K562 (cell line): ENCODE results near the gene MSI1. TPM values are rescaled to one million over a fixed set of nuclear protein-coding genes. Genes with fewer than 3 reads are reported as not detected.
A peak's percentile ranks its signal among the peaks of the same experiment; 100 is the strongest.

ENCODE experiments used
- ARHGAP35 ChIP-seq: fragments of 450-650 bp; IDR thresholded peaks from 2 replicates; pipeline ENCODE4 v1.6.1; 2018; ENCODE audit not compliant: partially characterized antibody
- CSDE1 ChIP-seq, 2 experiments: fragments of 450-650 bp; IDR thresholded peaks; 2 replicates each; pipeline ENCODE4 v1.6.1; 2016; ENCODE audit warnings: mild to moderate bottlenecking in 1 of 2
- DIDO1 ChIP-seq: fragments of 450-650 bp; IDR thresholded peaks from 2 replicates; pipeline ENCODE4 v1.6.1; 2016; ENCODE audit warnings: low read depth, missing biosample characterization, missing genetic modification characterization
- DPF2 ChIP-seq: fragments of 450-650 bp; IDR thresholded peaks from 2 replicates; pipeline ENCODE4 v1.6.1; 2016
- ETS2 ChIP-seq: IDR thresholded peaks from 2 replicates; pipeline ENCODE4 v1.6.1; 2016; ENCODE audit warnings: borderline replicate concordance, missing genetic modification characterization, mild to moderate bottlenecking, moderate library complexity, missing compliant biosample characterization; ENCODE audit not compliant: poor library complexity, severe bottlenecking
- FOXA3 ChIP-seq, 2 experiments: fragments of 450-650 bp in 1 of 2; sonication (generic) in 1 of 2; formaldehyde crosslinking; IDR thresholded peaks in 1 of 2; conservative IDR thresholded peaks in 1 of 2; 2 replicates each; pipeline versions ENCODE4 v1.4.0 to v1.8.0; 2020 to 2022; ENCODE audit warnings: mild to moderate bottlenecking in 2 of 2, missing genetic modification reagents in 1 of 2
- GTF2E2 ChIP-seq: fragments of 200-800 bp; sonication (Bioruptor generic); IDR thresholded peaks from 2 replicates; pipeline ENCODE4 v1.6.1; 2016; ENCODE audit warnings: missing genetic modification characterization, missing compliant biosample characterization
- KDM2B ChIP-seq: fragments of 250-450 bp; sonication (Bioruptor Pico); IDR thresholded peaks from 2 replicates; pipeline ENCODE4 v1.8.0; 2021; ENCODE audit warnings: mild to moderate bottlenecking, moderate library complexity
- L3MBTL2 ChIP-seq: fragments of 450-650 bp; IDR thresholded peaks from 2 replicates; pipeline ENCODE4 v1.6.1; 2016; ENCODE audit warnings: mild to moderate bottlenecking, moderate library complexity
- NR2C1 ChIP-seq, 2 experiments: fragments of 450-650 bp; IDR thresholded peaks; 2 replicates each; pipeline ENCODE4 v1.6.1; 2017; ENCODE audit warnings: mild to moderate bottlenecking in 2 of 2, antibody characterized with exemption in 1 of 2, inconsistent platforms in 1 of 2, missing compliant biosample characterization in 1 of 2, missing genetic modification characterization in 1 of 2
- POLR2B ChIP-seq: fragments of 450-650 bp; IDR thresholded peaks from 2 replicates; pipeline ENCODE4 v1.6.1; 2018; ENCODE audit warnings: low read depth; ENCODE audit not compliant: partially characterized antibody
- RCOR1 ChIP-seq, 2 experiments: IDR thresholded peaks; 2 replicates each; pipeline ENCODE4 v1.6.1; 2012; ENCODE audit warnings: low read depth in 2 of 2, low read length in 2 of 2, borderline replicate concordance in 1 of 2, improper control_type of control experiment in 1 of 2
- SP1 ChIP-seq: sonication (generic); formaldehyde crosslinking; IDR thresholded peaks from 2 replicates; pipeline ENCODE4 v1.8.1; 2022; ENCODE audit warnings: mild to moderate bottlenecking, missing genetic modification reagents
- TCF3 ChIP-seq: sonication (generic); formaldehyde crosslinking; IDR thresholded peaks from 2 replicates; pipeline ENCODE4 v1.4.0; 2020; ENCODE audit warnings: mild to moderate bottlenecking, missing genetic modification reagents
- ZKSCAN1 ChIP-seq: fragments of 150-350 bp; IDR thresholded peaks from 2 replicates; pipeline ENCODE4 v1.6.1; 2016; ENCODE audit warnings: low read depth, low read length
- ZNF583 ChIP-seq: fragments of 250-450 bp; sonication (Bioruptor Pico); IDR thresholded peaks from 2 replicates; pipeline ENCODE4 v1.4.0; 2020
- ZNF644 ChIP-seq: fragments of 200-800 bp; sonication (Bioruptor generic); IDR thresholded peaks from 2 replicates; pipeline ENCODE4 v1.6.1; 2016; ENCODE audit warnings: low read depth, missing genetic modification characterization, missing compliant biosample characterization
- polyA plus RNA-seq, 8 experiments: library from polyadenylated mRNA; depleted of rRNA in 4 of 8; stranded (reverse) in 5 of 8; unstranded in 3 of 8; fragments of >200 nt; fragmentation: Nextera tagmentation in 2 of 8; fragmentation: Illumina TruSeq in 1 of 8; extraction: Ambion mirVana in 2 of 8; extraction: Trizol in 1 of 8; gene quantifications; 2 replicates each; pipeline versions ENCODE4 v1.2.1 to v1.2.3, GENCODE V29; 2011 to 2014; ENCODE audit warnings: inconsistent platforms in 1 of 8, missing spikeins in 1 of 8
- total RNA-seq, 7 experiments: library from RNA; depleted of rRNA in 6 of 7; stranded (reverse); fragments of >200 nt in 6 of 7; fragmentation: Illumina TruSeq in 2 of 7; extraction: Trizol in 2 of 7; gene quantifications; 2 replicates each; pipeline versions ENCODE4 v1.2.1 to v1.2.3, GENCODE V29; 2011 to 2021; ENCODE audit warnings: low replicate concordance in 1 of 7
- TF ChIP-seq, protein P1 (sequence below), 2 experiments: fragments of 450-650 bp; IDR thresholded peaks; 2 replicates each; pipeline ENCODE4 v1.6.1; 2016; ENCODE audit warnings: mild to moderate bottlenecking in 2 of 2, borderline replicate concordance in 1 of 2, low read depth in 1 of 2, moderate library complexity in 1 of 2

The MSI1 gene
- total and polyA plus RNA-seq, 9 of the 15 experiments (the other 6 are each of a cell fraction or from before 2014, with no cell fraction given) = 0.16 TPM; not detected in 8

DNA sequence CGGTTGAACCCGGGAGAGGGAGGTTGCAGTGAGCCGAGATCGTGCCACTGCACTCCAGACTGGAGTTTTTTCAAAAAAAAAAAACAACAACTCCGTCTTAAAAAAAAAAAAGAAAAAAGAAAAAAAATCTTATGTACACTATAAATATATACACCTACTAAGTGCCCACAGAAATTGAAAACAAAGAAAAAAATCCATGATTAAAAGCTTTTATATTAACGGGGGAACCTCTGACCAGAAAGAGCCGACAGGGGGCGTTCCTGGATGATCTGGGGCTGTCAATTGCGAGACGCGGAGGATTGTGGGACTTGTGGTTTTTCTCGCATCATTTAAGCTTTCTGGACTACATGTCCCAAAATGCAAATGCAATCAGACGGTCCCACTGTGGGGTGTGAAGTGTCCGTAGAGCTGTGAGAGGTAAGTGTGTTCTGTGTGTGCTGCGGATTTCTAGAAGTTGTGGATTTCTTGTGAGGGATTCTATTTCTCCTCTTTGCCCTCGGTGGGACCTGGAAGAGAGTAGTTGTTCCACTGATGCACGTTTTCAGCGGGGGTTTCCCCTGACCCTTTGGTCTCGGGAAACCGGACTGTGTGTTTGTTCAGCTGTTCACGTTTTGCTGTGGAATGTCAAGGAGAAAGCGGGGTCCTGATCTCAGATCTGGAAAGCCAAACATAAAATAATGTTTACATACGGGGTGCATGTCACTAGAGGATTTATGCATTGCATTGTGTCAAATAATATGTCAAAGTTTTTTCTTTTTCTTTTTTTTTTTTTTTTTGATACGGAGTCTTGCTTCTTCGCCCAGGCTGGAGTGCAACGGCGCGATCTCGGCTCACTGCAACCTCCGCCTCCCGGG, 66.8 kb downstream of the MSI1 start, which contains the start of gene SIRT4 (continued):
- TF ChIP-seq KDM2B (0 out of 2 replicates have a peak, but pooled peaks have one; percentile 31), CSDE1 (IDR thresholded peaks at IDR 0.05) (peak in 1 of 2 experiments; percentile 41; a peak in 2 of 4 replicates), DIDO1 (peak; percentile 93), NR2C1 (IDR thresholded peaks at IDR 0.05) (peak; percentile 55; the same call in 1 of the 2 replicates), NR2C1 (tag; IDR thresholded peaks at IDR 0.05) (no peak), ZNF644 (tag) (no peak), ZKSCAN1 (peak; percentile 84), FOXA3 (CRISPR knock-in tag; conservative IDR thresholded peaks at IDR 0.05 in 1 of 2, IDR thresholded peaks at IDR 0.05 in 1 of 2) (peak; percentile 99), GTF2E2 (tag) (no peak), POLR2B (peak; percentile 48), ARHGAP35 (no peak), ETS2 (tag) (no peak), SP1 (peak; percentile 59; the same call in 1 of the 2 replicates), L3MBTL2 (peak; percentile 92), TCF3 (CRISPR knock-in tag) (peak; percentile 58), RCOR1 (IDR thresholded peaks at IDR 0.05; ENCODE audit: borderline replicate concordance in 1 of 2, low read depth in 2 of 2, low read length in 2 of 2) (0 out of 4 replicates have a peak, but pooled peaks of 1 of the 2 experiments have one; percentile 52), ZNF583 (no peak), DPF2 (peak; percentile 76)
- TF ChIP-seq, protein P1, sequence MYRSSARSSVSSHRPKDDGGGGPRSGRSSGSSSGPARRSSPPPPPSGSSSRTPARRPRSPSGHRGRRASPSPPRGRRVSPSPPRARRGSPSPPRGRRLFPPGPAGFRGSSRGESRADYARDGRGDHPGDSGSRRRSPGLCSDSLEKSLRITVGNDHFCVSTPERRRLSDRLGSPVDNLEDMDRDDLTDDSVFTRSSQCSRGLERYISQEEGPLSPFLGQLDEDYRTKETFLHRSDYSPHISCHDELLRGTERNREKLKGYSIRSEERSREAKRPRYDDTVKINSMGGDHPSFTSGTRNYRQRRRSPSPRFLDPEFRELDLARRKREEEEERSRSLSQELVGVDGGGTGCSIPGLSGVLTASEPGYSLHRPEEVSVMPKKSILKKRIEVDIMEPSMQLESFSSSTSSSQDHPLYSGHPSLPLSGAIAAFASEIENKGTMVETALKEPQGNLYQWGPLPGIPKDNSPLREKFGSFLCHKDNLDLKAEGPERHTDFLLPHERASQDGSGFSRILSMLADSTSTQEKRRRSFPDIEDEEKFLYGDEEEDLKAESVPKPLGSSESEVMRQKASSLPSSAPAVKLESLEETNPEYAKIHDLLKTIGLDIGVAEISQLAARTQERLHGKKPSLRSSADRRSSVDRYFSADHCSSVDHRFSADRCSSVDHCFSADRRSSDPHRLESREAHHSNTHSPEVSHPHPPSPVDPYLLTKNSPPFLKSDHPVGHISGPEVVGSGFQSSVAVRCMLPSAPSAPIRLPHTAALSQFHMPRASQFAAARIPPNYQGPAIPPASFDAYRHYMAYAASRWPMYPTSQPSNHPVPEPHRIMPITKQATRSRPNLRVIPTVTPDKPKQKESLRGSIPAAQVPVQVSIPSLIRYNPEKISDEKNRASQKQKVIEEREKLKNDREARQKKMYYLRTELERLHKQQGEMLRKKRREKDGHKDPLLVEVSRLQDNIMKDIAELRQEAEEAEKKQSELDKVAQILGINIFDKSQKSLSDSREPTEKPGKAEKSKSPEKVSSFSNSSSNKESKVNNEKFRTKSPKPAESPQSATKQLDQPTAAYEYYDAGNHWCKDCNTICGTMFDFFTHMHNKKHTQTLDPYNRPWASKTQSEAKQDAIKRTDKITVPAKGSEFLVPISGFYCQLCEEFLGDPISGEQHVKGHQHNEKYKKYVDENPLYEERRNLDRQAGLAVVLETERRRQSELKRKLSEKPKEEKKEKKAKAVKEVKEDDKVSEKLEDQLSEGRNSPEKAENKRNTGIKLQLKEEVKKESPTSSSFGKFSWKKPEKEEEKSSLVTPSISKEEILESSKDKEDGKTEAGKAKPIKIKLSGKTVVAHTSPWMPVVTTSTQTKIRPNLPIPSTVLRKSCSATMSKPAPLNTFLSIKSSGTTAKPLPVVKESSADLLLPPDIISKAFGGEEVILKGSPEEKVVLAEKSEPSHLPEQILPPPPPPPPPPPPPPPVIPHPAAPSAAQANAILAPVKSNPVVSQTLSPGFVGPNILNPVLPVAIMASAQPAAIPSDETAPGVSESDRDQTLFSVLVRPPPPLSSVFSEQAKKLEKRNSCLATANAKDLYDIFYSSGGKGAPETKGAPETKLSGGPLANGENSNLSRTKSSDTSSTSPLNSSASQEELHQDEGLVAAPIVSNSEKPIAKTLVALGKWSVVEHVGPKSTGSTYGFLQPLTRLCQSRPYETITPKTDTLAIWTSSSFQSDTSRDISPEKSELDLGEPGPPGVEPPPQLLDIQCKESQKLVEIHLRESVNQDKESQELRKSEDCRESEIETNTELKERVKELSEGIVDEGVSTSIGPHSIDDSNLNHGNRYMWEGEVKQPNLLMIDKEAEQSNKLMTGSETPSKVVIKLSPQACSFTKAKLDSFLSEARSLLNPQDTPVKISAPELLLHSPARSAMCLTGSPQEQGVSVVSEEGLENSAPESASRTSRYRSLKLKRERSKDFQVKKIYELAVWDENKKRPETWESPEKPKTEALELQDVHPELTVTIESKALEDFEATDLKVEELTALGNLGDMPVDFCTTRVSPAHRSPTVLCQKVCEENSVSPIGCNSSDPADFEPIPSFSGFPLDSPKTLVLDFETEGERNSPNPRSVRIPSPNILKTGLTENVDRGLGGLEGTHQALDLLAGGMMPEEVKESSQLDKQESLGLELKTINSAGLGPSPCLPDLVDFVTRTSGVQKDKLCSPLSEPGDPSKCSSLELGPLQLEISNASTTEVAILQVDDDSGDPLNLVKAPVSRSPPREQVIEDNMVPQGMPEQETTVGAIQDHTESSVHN (IDR thresholded peaks at IDR 0.05; ENCODE audit: borderline replicate concordance in 1 of 2, low read depth in 1 of 2) = peak in 1 of 2 experiments; percentile 91; a peak in 2 of 4 replicates
